Upper lobe of left lung (tissue), 4 donors: Measurements from ENCODE around the gene ZFHX3.

Source experiments
- EP300 ChIP-seq, 4 donors: sonication (generic); formaldehyde crosslinking; IDR thresholded peaks; one replicate each; pipeline ENCODE4 v1.5.1; 2017; ENCODE audit warnings: antibody characterized with exemption in 4 of 4, control low read depth in 2 of 4
- POLR2A ChIP-seq, 4 donors: fragments of 450-650 bp; IDR thresholded peaks; one replicate each; pipeline ENCODE4 v1.5.1; 2016 to 2017; ENCODE audit warnings: antibody characterized with exemption in 4 of 4, mild to moderate bottlenecking in 2 of 4
- POLR2AphosphoS5 ChIP-seq, 2 donors: sonication (generic); formaldehyde crosslinking; IDR thresholded peaks; one replicate each; pipeline ENCODE4 v1.5.1; 2017; ENCODE audit warnings: antibody characterized with exemption in 2 of 2
- TF ChIP-seq, protein P1 (sequence below), 6 experiments: fragments of 450-650 bp in 4 of 6; fragments of 200-600 bp in 2 of 6; sonication (generic) in 2 of 6; IDR thresholded peaks; one replicate each; pipeline ENCODE4 v1.5.1; 2016 to 2019; ENCODE audit warnings: antibody characterized with exemption in 6 of 6

DNA sequence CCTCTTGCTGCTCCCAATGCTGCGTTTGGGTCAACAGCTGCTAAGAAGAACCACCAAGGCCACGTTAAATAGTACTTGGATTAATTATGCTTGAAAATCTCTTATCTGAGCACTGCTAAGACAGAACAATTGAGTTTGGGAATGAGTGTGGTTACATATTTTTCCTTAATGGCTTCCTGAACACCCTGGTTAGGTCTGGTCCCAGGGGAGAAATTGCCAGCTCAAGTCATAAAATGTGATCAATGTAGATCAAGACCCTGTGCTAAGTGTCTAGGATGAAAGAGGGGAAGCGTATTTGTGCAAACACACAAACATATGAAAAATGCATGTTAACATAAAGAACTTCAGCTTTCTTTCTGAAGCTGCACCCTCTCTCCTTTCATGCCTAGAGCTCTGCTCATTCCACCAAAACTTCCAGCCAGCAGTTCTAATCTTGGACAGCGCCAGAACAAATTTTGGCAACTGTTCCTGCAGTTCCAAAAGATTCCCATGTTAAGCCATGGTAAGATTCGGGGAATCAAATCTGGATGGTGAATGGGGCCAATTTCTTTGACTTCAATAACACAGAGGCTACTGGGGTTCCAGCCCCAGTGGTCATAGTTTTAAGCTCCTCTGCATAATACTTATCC, 72.0 kb downstream of the ZFHX3 start:
- TF ChIP-seq, protein P1, sequence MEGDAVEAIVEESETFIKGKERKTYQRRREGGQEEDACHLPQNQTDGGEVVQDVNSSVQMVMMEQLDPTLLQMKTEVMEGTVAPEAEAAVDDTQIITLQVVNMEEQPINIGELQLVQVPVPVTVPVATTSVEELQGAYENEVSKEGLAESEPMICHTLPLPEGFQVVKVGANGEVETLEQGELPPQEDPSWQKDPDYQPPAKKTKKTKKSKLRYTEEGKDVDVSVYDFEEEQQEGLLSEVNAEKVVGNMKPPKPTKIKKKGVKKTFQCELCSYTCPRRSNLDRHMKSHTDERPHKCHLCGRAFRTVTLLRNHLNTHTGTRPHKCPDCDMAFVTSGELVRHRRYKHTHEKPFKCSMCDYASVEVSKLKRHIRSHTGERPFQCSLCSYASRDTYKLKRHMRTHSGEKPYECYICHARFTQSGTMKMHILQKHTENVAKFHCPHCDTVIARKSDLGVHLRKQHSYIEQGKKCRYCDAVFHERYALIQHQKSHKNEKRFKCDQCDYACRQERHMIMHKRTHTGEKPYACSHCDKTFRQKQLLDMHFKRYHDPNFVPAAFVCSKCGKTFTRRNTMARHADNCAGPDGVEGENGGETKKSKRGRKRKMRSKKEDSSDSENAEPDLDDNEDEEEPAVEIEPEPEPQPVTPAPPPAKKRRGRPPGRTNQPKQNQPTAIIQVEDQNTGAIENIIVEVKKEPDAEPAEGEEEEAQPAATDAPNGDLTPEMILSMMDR (IDR thresholded peaks at IDR 0.05): no peak
- TF ChIP-seq POLR2AphosphoS5 (IDR thresholded peaks at IDR 0.05) (no peak), POLR2A (IDR thresholded peaks at IDR 0.05) (no peak), EP300 (IDR thresholded peaks at IDR 0.05) (no peak)
